GM18951 (cell line): ENCODE data around the gene TNFRSF14.

Experiments used
- POLR2A ChIP-seq: IDR thresholded peaks from 4 replicates; pipeline ENCODE4 v1.6.1; 2011; ENCODE audit warnings: mild to moderate bottlenecking; ENCODE audit not compliant: insufficient read length, insufficient read depth; ENCODE audit errors: extremely low read depth
- in situ Hi-C: fragments of 300-500 bp; cut with MboI; formaldehyde crosslinking; loops from one replicate; pipeline ENCODE4 v1.12.0; 2022; ENCODE audit warnings: low sequenced_read_pairs, mixed read lengths, inconsistent platforms; ENCODE audit not compliant: unreplicated experiment

TNFRSF14 gene

DNA sequence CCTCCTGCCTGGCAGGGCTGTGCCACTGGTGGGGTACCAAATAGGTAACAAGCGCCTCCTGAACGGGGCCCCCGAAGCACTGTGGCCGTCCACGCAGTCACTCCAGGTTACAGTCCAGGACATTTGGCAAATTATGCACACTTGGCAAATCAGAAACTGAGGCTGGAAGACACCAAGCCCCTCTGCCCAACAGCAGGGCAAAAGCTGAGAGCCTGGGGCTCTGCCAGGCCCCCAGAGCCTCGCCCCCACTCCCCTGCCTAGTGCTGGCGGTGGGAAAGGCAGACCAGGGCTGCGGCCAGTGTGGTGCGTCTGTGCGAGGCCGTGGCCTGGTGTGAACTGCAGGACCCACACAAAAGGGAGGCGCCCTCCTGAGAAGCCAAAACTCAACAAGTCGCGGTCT is 39.2 kb upstream of the TNFRSF14 start:
- in situ Hi-C loops, result no loop called here
- no peak for TF ChIP-seq POLR2A

DNA sequence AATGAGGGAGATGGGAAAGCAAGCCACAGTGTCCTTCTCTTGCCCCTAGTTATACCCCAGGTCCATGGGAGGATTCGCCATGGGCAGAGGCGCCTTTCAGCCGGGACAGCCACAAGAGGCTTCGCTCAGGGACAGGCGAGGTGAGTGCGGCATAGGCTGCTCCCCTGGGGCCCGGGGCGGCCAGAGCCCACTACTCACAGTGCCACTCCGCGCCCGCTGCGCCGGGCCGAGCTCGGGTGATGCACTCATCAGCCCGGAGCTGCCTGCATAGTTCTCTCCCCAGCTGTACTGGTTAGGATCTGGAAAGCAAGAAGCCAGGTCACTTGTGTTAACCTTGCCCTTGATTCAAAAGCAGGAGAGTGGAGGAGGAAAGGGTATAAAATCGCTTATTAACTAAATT is 38.2 kb upstream of the TNFRSF14 start:
- in situ Hi-C loops, result no loop called here
- no peak for TF ChIP-seq POLR2A

DNA sequence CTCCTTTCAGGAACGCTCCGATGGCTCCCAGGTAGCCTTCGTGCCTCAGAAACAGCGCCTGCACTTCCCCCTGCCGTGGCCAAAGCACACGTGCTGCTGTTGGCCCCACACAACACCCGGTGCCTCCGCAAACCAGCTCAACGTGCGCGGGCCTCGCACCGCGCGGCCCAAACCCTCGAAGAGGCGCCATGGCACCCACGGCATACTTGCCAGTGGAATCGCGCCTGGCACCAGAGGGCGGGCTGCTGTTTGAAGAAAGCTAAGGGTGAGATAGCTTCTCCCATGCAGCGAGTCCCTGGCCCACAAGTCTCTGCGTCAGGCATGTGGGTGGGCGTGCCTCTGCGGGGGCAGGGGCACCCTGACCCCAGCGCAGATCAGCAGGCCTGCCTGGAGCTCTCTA is 37.6 kb upstream of the TNFRSF14 start:
- TF ChIP-seq POLR2A, result no peak
- in situ Hi-C loops, result no loop called here

DNA sequence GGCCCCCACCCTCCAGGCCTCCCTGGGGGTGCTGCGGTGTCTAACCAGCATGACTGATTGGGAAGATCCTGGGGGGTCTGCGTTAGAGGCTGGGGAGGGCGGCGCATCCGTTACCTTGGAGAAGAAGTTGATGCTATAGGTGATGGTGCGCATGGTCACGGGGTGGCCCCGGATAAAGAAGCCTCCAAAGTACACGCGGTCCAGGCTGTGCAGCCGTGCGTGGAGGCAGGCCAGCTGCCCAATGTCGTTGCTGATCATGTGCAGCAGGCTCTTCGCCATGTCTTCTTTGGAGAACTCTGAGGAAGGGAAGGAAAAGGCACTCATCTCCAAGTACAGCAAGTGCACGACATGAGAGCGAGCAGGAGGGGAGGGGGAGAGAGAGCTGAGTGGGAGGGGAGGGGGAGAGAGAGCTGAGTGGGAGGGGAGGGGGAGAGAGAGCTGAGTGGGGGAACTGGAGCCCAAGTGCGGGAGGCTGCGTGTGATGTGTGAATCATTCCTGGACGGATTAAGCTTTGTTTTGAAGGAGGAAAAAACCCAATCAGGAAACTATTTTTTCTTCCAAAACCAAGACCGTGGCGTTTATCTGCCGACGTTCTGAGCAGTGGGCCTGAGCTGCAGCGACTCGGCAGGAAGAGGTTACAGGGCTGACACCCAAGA is 37.0 kb upstream of the TNFRSF14 start:
- TF ChIP-seq POLR2A, result no peak
- in situ Hi-C loops, result no loop called here

DNA sequence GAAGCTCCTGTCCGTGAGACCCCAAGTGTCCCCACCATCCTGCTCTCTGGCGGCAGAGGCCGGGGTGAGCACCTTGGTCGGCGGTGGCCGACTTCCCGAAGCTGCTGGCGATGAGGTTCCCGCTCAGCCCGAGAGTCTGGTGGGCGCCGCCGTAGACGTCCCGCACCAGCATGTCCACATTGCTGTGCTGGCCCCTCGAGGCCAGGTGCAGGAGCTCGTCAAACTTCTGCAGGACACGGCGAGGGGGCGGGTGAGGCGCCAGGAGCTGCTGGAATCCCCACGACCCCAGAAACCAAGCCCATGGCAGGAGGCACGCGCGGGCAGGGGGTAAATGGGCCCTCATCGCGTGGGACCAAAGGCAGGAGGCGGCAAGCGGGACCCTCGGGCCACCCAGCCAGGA is 36.4 kb upstream of the TNFRSF14 start:
- no peak for TF ChIP-seq POLR2A
- in situ Hi-C loops, result no loop called here

DNA sequence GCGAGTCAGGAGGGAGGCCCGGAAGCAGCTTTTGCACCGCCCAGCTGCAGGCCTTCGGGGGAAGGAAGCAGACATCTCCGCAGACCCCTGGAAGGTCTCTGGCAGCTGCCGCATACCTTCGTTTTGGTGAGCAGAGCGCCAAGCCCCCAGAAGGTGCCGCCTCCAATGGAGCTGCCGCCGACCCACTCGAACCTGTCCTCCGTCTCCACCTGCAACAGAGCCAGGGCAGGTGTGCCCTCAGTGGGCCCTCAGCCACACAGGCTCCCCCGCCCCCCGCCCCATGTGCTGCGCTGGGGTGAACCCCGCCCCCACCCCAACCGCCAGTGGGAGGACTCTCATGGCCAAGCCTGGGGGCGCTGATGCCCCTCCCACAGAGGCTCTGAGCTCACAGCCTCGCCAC is 36.0 kb upstream of the TNFRSF14 start:
- in situ Hi-C loops, result no loop called here
- no peak for TF ChIP-seq POLR2A

DNA sequence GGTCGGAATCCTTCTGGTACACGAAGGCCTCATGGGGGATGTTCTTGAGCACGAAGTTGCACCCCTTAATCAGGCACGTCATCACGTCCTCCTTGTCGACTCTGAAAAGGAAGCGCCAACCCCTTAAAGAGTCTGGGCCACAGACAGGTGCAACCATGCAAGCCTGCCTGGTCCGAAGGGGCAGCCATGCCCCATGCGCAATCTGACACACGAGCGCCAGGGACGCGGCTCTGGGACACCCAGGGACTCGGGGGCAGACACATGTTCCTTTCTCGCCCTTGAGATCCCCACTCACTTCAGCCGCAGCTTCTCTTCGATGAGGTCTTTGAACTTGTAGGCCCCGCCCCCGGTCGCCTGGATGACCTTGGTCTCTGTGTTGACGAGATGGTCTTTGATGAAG is 35.4 kb upstream of the TNFRSF14 start:
- TF ChIP-seq POLR2A, result no peak
- in situ Hi-C loops, result no loop called here

DNA sequence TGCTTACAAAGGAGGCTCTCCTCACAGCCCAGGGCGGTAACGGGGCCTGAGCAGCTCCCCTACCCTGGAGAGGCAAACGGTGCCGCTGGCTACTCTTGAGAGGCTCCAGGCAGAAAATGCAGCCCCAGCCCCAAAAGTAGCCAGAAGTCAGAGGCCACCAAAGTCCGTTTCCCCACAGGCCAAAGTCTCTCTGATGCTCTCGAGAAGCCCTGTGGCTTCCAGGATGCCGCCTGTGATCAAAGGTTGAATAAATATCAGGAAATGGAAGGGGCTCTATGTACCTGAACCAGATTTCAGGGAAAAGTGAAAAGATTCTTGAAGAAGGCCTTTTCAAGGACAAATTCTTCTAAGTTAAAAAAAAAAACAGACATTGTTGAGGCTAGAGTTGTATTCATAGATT is 33.9 kb upstream of the TNFRSF14 start:
- no peak for TF ChIP-seq POLR2A
- in situ Hi-C loops, result no loop called here

DNA sequence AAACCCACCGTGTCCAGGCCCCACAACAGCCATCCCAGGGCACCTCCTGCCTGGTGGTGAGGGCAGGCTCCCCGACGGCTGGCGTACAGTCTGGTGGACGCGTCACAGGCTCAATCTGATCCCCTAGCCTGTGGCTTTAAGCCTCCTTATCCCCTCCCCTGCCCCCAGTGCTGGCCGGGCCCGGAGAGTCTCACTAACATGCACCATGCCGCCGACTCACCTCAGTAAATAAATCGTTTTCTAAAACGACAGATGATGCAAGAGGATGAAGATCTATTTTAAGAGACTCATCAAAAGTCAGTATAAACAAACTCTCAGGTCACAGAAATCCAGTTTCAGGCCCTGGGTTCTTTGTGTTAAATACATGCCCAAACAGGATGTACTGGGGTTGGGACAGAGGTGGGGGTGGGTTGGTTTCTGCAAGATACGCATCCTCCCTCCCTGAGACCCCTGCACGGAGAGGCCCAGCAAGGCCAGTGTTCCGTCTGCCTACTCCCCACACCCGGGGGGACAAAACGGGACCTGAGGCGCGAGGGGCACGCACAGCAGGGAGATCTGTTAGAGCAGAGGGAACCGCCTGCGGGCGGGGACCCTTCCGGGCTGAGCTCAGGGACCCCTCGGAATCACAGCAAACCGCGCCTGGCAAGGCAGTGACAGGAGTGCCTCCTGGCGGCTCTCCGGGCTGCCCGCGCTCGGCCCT is 32.8 kb upstream of the TNFRSF14 start:
- in situ Hi-C loops, result no loop called here
- no peak for TF ChIP-seq POLR2A

DNA sequence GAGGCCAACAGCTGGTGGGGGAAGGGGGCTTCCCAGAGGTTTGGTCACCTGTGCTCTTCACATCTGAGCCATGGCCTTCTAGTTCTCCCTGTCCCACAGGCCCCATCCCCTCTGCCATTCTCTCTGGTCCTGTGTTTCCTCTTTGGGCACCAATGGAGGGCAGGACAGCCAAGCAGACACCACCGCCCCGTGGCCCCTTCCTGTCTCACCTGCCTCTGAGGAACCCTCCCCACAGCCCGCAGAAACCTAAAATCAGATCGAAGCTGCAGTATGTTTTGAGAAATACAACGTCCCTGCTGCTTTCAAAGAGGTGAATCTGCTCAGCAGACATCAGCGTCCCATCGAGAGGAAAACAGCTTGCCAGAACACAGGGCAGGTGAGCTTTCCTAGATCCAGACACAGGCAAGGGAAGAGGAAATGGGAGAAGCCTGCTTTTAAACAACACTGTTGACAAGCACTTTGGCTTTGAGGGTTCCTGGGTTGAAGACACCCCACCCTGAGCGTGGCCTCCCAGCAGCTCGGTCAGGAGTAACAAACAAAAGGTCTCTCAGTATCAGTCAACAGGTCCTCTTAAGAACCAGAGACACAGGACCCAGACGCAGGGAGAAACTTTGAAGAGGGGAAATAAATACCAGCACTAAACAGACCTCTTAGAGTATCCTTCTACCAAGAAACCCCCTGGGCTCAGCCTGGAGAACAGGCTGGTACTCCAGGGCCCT is 32.1 kb upstream of the TNFRSF14 start:
- no peak for TF ChIP-seq POLR2A
- in situ Hi-C loops, result no loop called here

DNA sequence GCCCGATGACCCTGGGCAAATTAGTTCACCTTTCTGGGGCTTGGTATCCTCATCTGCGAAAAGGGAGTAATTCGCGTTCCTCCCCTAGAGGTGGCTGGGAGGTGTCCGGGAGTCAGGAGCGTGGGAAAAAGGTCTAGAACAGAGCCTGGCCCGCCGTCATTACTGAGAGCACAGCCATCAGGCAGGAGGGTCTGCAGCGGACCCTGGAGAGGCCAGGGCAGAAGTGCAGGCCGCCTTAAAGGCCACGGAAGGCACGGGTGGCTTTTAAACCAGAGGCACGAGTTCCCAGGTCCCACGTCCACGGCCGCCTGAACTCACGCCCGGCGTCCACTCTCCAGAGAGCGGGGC is 30.6 kb upstream of the TNFRSF14 start:
- in situ Hi-C loops, result loop anchor here (25.0 kb wide), 1 partner anchor 113 kb away; the partner anchor contains the start of gene PEX10
- TF ChIP-seq POLR2A, result no peak

DNA sequence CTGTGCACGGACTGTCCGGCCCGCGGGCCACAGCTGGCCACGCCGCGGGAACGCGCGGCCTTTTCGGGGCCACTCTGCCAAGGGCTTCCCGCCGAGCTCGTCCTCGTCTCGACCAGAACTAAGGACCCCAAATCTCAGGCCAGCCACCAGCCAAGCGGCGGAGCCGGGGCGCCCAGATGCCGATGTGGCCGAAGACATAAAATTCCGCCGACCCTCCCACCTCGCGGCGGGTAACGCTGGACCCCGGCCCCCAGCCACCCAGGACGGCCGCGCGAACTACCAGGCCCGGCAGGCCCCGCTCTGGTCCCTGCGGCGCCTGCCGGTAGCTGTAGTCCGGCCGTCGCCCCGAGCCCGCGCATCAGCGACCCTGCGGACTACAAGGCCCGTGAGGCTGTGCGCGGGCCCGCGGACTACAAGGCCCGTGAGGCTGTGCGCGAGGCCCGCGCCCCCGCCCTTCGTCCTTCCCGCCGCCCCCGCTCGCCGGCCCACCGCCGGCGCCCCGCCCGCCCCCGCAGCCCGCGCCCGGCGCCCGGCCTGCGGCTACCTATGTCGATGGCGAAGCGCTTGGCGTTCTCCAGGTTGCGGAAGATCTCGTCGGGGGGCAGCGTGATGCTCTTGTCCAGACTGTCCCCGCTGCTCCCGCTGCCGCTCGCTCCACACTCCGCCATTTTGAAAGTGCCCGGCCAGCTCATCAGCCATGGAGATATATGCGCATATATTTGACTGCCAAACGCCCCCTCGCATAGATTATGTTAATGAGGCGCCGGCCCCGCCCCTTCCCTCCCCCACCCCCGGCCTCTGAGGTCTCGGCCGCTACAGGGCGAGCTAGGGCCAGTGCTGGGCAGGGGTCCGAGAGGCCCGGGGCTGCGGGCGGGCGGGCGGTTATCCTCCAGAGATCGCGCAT is 30.0 kb upstream of the TNFRSF14 start, which contains the start of gene PANK4:
Gene PANK4 (minus strand): TSS at position 677 of the 904 bp plus-strand sequence. CDS start 9 bp downstream, at position 668.
- TF ChIP-seq POLR2A, result peak; percentile 79
- in situ Hi-C loops, result loop anchor here (25.0 kb wide), 1 partner anchor 114 kb away; the partner anchor contains the start of gene PEX10
